Ovary (tissue), 3 donors: ENCODE results near the gene RCOR2.

Experiments
- EP300 ChIP-seq: sonication (generic); formaldehyde crosslinking; IDR thresholded peaks from one replicate; pipeline ENCODE4 v1.6.1; 2017; ENCODE audit warnings: antibody characterized with exemption
- POLR2A ChIP-seq: fragments of 450-650 bp; IDR thresholded peaks from one replicate; pipeline ENCODE4 v1.6.1; 2017; ENCODE audit warnings: antibody characterized with exemption, mild to moderate bottlenecking, moderate library complexity
- TF ChIP-seq, protein P1 (sequence below), 3 donors: fragments of 450-650 bp in 2 of 3; fragments of 200-600 bp in 1 of 3; IDR thresholded peaks; one replicate each; pipeline versions ENCODE4 v1.5.1 to v1.8.0; 2016 to 2022; ENCODE audit warnings: antibody characterized with exemption in 3 of 3, mild to moderate bottlenecking in 1 of 3
- donor health status: DM: no; HTN: no; CAD: no.

DNA sequence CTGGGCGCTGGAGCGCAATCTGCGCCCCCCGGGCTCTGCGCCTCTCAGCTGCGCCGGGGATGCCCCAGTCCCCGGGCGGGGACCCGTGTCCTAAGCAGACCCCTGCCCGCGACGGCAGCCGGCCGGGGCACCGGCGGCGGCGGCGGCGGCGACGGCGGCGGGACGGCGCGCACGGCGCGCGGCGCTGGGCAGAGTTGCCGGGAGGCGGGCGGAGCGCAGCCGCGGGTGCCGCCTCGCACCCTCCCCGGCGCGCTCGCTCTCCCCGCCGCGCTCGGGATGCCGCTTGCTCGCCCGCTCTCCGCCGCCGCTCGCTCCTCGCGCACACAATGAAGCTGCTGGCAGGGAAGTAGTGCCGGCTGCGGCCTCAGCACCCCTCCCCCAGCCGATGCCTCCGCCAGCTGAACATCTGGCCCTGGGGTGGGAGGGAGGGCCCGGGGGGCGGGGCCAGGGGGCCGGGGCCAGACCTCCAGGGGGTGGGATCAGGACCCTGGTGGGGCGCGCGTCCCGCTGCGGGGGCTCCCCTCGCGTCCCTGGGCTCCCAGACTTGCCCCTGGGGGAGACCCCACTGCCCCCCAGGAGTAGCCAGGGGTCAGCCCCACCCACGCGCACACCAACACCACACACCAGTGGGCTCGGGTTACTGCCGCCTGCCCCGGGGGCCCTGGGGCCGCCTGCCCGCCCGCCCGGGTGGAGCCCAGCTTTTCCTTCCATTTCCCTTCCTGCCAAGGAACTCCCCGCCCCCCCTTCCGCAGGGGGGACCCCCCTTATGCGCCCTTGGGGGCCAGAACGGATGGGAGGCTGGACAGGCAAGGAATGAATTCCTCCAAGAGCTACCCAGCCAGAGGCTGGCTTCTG, at the start of gene RCOR2:
- TF ChIP-seq, protein P1, sequence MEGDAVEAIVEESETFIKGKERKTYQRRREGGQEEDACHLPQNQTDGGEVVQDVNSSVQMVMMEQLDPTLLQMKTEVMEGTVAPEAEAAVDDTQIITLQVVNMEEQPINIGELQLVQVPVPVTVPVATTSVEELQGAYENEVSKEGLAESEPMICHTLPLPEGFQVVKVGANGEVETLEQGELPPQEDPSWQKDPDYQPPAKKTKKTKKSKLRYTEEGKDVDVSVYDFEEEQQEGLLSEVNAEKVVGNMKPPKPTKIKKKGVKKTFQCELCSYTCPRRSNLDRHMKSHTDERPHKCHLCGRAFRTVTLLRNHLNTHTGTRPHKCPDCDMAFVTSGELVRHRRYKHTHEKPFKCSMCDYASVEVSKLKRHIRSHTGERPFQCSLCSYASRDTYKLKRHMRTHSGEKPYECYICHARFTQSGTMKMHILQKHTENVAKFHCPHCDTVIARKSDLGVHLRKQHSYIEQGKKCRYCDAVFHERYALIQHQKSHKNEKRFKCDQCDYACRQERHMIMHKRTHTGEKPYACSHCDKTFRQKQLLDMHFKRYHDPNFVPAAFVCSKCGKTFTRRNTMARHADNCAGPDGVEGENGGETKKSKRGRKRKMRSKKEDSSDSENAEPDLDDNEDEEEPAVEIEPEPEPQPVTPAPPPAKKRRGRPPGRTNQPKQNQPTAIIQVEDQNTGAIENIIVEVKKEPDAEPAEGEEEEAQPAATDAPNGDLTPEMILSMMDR (IDR thresholded peaks at IDR 0.05): no peak
- TF ChIP-seq POLR2A (no peak), EP300 (no peak)
